Smooth muscle cell (in vitro differentiated cells): ENCODE results near the gene FZD10. TPM values are rescaled to one million over a fixed set of nuclear protein-coding genes. Genes with fewer than 3 reads are reported as not detected.

ENCODE experiments used
- DNase-seq: peaks from one replicate; lab custom pipeline; 2025; ENCODE audit not compliant: unreplicated experiment; lab: John Stamatoyannopoulos, UW
- H2AFZ ChIP-seq: fragments of 200-600 bp; sonication (generic); 2 replicates; pipeline ENCODE4 v1.6.0; 2016; ENCODE audit warnings: antibody characterized with exemption, low read depth, mild to moderate bottlenecking
- H3F3A ChIP-seq: fragments of 200-600 bp; sonication (generic); 2 replicates; pipeline ENCODE4 v1.6.0; 2017; ENCODE audit warnings: antibody characterized with exemption, low read depth
- H3K27ac ChIP-seq: fragments of 200-600 bp; sonication (generic); 2 replicates; pipeline ENCODE4 v1.5.1; 2016; ENCODE audit warnings: low read depth, mild to moderate bottlenecking
- H3K27me3 ChIP-seq: fragments of 200-600 bp; sonication (generic); 2 replicates; pipeline ENCODE4 v1.6.1; 2016; ENCODE audit warnings: low read depth, mild to moderate bottlenecking
- H3K36me3 ChIP-seq: fragments of 200-600 bp; sonication (generic); 2 replicates; pipeline ENCODE4 v1.5.1; 2016; ENCODE audit warnings: low read depth
- H3K4me1 ChIP-seq: fragments of 200-600 bp; sonication (generic); 2 replicates; pipeline ENCODE4 v1.5.1; 2016; ENCODE audit warnings: low read depth
- H3K4me2 ChIP-seq: fragments of 200-600 bp; sonication (generic); 2 replicates; pipeline ENCODE4 v1.6.0; 2016; ENCODE audit warnings: mild to moderate bottlenecking
- H3K4me3 ChIP-seq: fragments of 200-600 bp; sonication (generic); 2 replicates; pipeline ENCODE4 v1.5.1; 2016; ENCODE audit warnings: mild to moderate bottlenecking
- H3K79me2 ChIP-seq: fragments of 200-600 bp; sonication (generic); 2 replicates; pipeline ENCODE4 v1.6.0; 2016; ENCODE audit warnings: low read depth, mild to moderate bottlenecking
- H3K9ac ChIP-seq: fragments of 200-600 bp; sonication (generic); 2 replicates; pipeline ENCODE4 v1.6.0; 2016; ENCODE audit warnings: low read depth
- H3K9me3 ChIP-seq: fragments of 200-600 bp; sonication (generic); replicated peaks from 2 replicates; pipeline ENCODE4 v1.5.1; 2016; ENCODE audit warnings: low read depth
- H4K20me1 ChIP-seq: fragments of 200-600 bp; sonication (generic); 2 replicates; pipeline ENCODE4 v1.6.0; 2016; ENCODE audit warnings: low read depth
- CTCF ChIP-seq: fragments of 200-600 bp; sonication (generic); IDR thresholded peaks from 2 replicates; pipeline ENCODE4 v1.5.1; 2017; ENCODE audit warnings: borderline replicate concordance, mild to moderate bottlenecking, antibody characterized with exemption; ENCODE audit not compliant: insufficient read depth, poor library complexity, severe bottlenecking
- WGBS: methylation state at CpG from one replicate; pipeline ENCODE4 v1.1.7; 2016; ENCODE audit warnings: low lambda C conversion rate; 5-methylcytosine and 5-hydroxymethylcytosine counted together
- polyA plus RNA-seq: library from polyadenylated mRNA; unstranded; fragments of >200 nt; fragmentation: Nextera tagmentation; extraction: Ambion mirVana; gene quantifications from 2 replicates; pipeline ENCODE4 v1.2.1, GENCODE V29; 2016
- total RNA-seq: library from RNA; depleted of rRNA; stranded (reverse); fragments of >200 nt; gene quantifications from 2 replicates; pipeline ENCODE4 v1.2.3, GENCODE V29; 2014

FZD10 gene
- total and polyA plus RNA-seq, 2 experiments from 2014 or later = 1.7 to 1.9 TPM

GRCh38 chr12:130178282-130178681 lies 16.0 kb downstream of the FZD10 start:
- H3K79me2 ChIP-seq = no peaks in the 10 kb centered on the region
- no peak overlapping the region for H3K27ac ChIP-seq
- no peaks in the 10 kb centered on the region for H4K20me1 ChIP-seq
- no peaks in the 10 kb centered on the region for H3K36me3 ChIP-seq
- H3K9ac ChIP-seq = no peak overlapping the region
- no peak overlapping the region for H3K4me3 ChIP-seq
- no peak overlapping the region for H2AFZ ChIP-seq
- H3K4me1 ChIP-seq = no peaks in the 10 kb centered on the region
- peaks cover 14% of the 10 kb centered on the region for H3K27me3 ChIP-seq
- WGBS = 71% methylated on average over 7 of the region's 7 CpGs
- H3K9me3 ChIP-seq = no peaks in the 10 kb centered on the region
- no peak for DNase-seq
- no peaks in the 10 kb centered on the region for H3F3A ChIP-seq
- no peak overlapping the region for H3K4me2 ChIP-seq
- no peak for TF ChIP-seq CTCF

- Histone ChIP-seq H3K79me2 (no peaks in the 10 kb centered on the region), H4K20me1 (no peaks in the 10 kb centered on the region), H3K27ac (no peak overlapping the region)
These were observed 16.9 kb downstream of the FZD10 start for GRCh38 chr12:130179191-130179590.

GRCh38 chr12:130179621-130180020 lies 17.4 kb downstream of the FZD10 start:
- H4K20me1 ChIP-seq = no peaks in the 10 kb centered on the region
- no peak overlapping the region for H3K27ac ChIP-seq
- no peaks in the 10 kb centered on the region for H3K79me2 ChIP-seq
- no peaks in the 10 kb centered on the region for H3K4me1 ChIP-seq
- no peaks in the 10 kb centered on the region for H3F3A ChIP-seq
- no peak for TF ChIP-seq CTCF
- DNase-seq = no peak
- no peaks in the 10 kb centered on the region for H3K36me3 ChIP-seq
- 91% methylated on average over 11 of the region's 11 CpGs for WGBS
- no peak overlapping the region for H3K4me2 ChIP-seq
- H3K4me3 ChIP-seq = no peak overlapping the region
- no peaks in the 10 kb centered on the region for H3K9me3 ChIP-seq
- H2AFZ ChIP-seq = no peak overlapping the region
- H3K9ac ChIP-seq = no peak overlapping the region
- peaks cover 6% of the 10 kb centered on the region for H3K27me3 ChIP-seq

More at GRCh38 chr12:130179191-130179590, 16.9 kb downstream of the FZD10 start:
- no peaks in the 10 kb centered on the region for H3K4me1 ChIP-seq
- H3F3A ChIP-seq = no peaks in the 10 kb centered on the region
- TF ChIP-seq CTCF = no peak
- H3K36me3 ChIP-seq = no peaks in the 10 kb centered on the region
- H3K9ac ChIP-seq = no peak overlapping the region
- H3K4me2 ChIP-seq = no peak overlapping the region
- no peaks in the 10 kb centered on the region for H3K9me3 ChIP-seq
- 69% methylated on average over 7 of the region's 7 CpGs for WGBS
- peaks cover 6% of the 10 kb centered on the region for H3K27me3 ChIP-seq
- no peak overlapping the region for H2AFZ ChIP-seq
- H3K4me3 ChIP-seq = no peak overlapping the region
- no peak for DNase-seq

- no peaks in the 10 kb centered on the region for H3K79me2 ChIP-seq
- no peaks in the 10 kb centered on the region for H3K36me3 ChIP-seq
- no peak for DNase-seq
- no peaks in the 10 kb centered on the region for H3K4me1 ChIP-seq
- TF ChIP-seq CTCF = no peak
- H3F3A ChIP-seq = no peaks in the 10 kb centered on the region
- no peak overlapping the region for H2AFZ ChIP-seq
- no peaks in the 10 kb centered on the region for H3K27me3 ChIP-seq
- H3K9me3 ChIP-seq = no peaks in the 10 kb centered on the region
- 68% methylated on average over 10 of the region's 10 CpGs for WGBS
- no peak overlapping the region for H3K4me3 ChIP-seq
- H3K4me2 ChIP-seq = no peak overlapping the region
- H3K9ac ChIP-seq = no peak overlapping the region
- H4K20me1 ChIP-seq = no peaks in the 10 kb centered on the region
- H3K27ac ChIP-seq = no peak overlapping the region
These were observed 18.9 kb downstream of the FZD10 start for GRCh38 chr12:130181211-130181610.
